Uterus (tissue), 2 donors: ENCODE data around the gene EML3.

Experiments
- POLR2A ChIP-seq, 2 donors: fragments of 450-650 bp; IDR thresholded peaks; one replicate each; pipeline ENCODE4 v1.6.1; 2016; ENCODE audit warnings: antibody characterized with exemption in 2 of 2, mild to moderate bottlenecking in 1 of 2, moderate library complexity in 1 of 2
- TF ChIP-seq, protein P1 (sequence below), 4 experiments: fragments of 200-600 bp in 2 of 4; fragments of 450-650 bp in 2 of 4; sonication (generic) in 2 of 4; IDR thresholded peaks; one replicate each; pipeline ENCODE4 v1.5.1; 2016 to 2019; ENCODE audit warnings: antibody characterized with exemption in 4 of 4, mild to moderate bottlenecking in 2 of 4, moderate library complexity in 1 of 4

DNA sequence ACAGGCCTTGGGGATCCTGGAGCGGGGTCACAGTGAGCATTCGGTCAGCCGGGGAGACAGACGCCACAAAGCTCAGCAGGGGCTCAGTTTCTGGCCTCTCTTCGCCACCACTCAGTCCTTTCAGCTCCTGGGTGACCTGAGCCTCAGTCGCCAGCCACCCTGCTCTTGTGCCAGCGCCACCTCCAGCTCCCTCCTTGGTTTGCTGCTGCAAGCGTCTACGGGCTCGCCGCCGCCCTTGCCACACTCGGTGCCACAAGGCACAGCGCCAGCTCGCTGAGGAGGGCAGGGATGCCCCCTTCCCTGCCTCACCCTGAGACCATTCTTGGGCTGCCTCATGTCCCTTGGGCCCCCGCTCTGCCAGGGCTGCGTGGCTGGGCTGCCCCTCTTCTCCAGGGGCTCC, 37.4 kb downstream of the EML3 start:
- TF ChIP-seq, protein P1, sequence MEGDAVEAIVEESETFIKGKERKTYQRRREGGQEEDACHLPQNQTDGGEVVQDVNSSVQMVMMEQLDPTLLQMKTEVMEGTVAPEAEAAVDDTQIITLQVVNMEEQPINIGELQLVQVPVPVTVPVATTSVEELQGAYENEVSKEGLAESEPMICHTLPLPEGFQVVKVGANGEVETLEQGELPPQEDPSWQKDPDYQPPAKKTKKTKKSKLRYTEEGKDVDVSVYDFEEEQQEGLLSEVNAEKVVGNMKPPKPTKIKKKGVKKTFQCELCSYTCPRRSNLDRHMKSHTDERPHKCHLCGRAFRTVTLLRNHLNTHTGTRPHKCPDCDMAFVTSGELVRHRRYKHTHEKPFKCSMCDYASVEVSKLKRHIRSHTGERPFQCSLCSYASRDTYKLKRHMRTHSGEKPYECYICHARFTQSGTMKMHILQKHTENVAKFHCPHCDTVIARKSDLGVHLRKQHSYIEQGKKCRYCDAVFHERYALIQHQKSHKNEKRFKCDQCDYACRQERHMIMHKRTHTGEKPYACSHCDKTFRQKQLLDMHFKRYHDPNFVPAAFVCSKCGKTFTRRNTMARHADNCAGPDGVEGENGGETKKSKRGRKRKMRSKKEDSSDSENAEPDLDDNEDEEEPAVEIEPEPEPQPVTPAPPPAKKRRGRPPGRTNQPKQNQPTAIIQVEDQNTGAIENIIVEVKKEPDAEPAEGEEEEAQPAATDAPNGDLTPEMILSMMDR (IDR thresholded peaks at IDR 0.05): no peak
- no peak for TF ChIP-seq POLR2A (IDR thresholded peaks at IDR 0.05)
